ENCODE data around the gene CDK2AP2.

DNA sequence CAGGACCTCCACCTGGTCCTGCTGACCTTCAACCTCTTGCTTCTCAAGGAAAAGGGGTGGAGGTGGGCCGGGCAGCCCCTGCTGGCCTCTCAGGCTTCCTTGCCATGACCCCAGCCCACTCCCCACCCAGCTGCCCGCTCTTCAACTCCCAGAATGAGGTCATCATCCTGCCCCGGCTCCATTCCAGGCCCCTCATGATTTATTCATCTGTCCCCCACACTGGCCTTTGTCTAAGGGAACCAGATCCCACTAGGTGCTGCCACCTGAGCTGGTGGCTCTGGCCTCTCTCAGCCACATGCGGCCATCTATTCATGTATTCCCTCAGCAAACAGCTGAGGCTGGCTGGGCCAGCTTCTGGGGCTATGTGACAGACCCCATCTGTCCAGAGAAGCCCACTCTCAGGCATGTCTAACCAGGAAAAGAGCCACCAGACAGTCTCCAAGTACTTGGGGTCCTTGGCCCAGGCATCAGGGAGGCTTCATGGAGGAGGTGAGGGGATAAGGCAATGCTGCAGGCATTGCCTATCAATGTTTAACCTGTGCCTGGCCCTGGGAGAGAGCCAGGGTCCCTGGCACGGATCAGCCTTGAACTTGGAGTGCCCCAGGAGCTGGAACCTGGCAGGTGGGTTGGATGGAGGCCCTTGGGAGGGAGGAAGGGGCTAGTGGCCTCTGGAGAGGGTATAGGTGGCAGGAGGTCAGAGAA lies 17.5 kb upstream of the CDK2AP2 start:
- TF ChIP-seq MXI1 (IDR thresholded peaks at IDR 0.05; ENCODE audit: low read depth, low read length) (no peak), TAF1 (IDR thresholded peaks at IDR 0.05; ENCODE audit: borderline replicate concordance, low read depth, low read length) (no peak), SIN3A (IDR thresholded peaks at IDR 0.05; ENCODE audit: borderline replicate concordance, low read depth, low read length) (no peak), EP300 (IDR thresholded peaks at IDR 0.05; ENCODE audit: borderline replicate concordance in 1 of 2, low read depth in 1 of 2, low read length in 1 of 2) (no peak), ELF1 (IDR thresholded peaks at IDR 0.05) (no peak)
- TF ChIP-seq, protein P1, sequence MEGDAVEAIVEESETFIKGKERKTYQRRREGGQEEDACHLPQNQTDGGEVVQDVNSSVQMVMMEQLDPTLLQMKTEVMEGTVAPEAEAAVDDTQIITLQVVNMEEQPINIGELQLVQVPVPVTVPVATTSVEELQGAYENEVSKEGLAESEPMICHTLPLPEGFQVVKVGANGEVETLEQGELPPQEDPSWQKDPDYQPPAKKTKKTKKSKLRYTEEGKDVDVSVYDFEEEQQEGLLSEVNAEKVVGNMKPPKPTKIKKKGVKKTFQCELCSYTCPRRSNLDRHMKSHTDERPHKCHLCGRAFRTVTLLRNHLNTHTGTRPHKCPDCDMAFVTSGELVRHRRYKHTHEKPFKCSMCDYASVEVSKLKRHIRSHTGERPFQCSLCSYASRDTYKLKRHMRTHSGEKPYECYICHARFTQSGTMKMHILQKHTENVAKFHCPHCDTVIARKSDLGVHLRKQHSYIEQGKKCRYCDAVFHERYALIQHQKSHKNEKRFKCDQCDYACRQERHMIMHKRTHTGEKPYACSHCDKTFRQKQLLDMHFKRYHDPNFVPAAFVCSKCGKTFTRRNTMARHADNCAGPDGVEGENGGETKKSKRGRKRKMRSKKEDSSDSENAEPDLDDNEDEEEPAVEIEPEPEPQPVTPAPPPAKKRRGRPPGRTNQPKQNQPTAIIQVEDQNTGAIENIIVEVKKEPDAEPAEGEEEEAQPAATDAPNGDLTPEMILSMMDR (IDR thresholded peaks at IDR 0.05): no peak
- TF ChIP-seq, protein P2, sequence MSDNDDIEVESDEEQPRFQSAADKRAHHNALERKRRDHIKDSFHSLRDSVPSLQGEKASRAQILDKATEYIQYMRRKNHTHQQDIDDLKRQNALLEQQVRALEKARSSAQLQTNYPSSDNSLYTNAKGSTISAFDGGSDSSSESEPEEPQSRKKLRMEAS (IDR thresholded peaks at IDR 0.05; ENCODE audit: low read depth): no peak
